Measurements from ENCODE around the gene FAM227B.
A peak's percentile ranks its signal among the peaks of the same experiment; 100 is the strongest.
"Not testable (repeated sequence)": the region's sequence is repeated elsewhere in the genome, so short reads cannot be mapped to it uniquely, and the experiment has no call there.

FAM227B gene

DNA sequence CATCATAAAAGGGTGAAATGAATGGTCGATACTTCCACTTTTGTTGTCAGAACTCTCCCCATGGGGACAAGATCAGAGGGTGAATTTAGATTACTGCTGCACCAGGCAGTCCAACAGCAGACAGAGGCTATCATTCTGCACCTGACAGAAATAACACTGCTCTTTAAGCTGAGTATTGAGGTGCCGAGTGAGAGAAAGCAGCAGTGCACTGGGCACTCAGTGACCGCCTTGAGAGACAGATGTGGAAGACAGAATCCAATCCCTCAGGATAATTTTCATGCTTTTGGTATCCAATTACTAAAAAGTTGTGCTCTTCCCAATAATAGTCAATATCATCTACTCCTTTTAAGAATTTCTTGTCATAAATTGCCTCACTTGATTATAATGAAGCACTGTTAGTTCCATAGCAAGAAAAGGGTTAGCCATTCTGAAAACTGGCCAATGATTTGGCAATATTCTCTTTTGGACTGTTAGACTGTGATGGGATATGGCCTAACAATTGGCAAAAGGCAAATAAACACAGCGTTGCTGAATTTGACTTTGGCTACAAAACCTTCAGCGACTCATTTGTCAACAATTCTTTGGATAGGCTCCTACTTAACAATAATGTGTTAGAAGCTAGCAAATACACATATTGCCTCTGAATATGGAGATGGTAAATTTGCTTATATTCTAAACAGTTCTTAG lies 192.1 kb downstream of the FAM227B start:
- DNase-seq = no peak

DNA sequence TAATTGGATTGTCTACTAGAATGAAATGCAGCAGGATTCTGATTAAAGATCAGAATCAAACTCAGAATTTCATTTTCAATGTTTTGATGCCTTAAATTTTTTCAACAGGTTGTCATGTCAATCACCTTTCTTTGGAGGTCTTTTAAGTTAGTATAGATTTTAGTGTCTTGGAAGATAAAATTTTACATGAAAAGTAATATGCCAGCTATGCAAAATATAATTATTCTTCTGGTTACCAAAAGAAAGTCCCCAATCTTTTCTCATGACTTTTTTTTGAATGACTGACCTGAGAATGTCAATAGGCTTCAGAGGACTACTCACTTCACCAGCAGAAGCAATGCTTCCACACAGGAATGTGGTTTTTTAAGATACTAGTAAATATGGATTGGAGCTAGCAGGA lies 193.2 kb downstream of the FAM227B start:
- DNase-seq = no peak

DNA sequence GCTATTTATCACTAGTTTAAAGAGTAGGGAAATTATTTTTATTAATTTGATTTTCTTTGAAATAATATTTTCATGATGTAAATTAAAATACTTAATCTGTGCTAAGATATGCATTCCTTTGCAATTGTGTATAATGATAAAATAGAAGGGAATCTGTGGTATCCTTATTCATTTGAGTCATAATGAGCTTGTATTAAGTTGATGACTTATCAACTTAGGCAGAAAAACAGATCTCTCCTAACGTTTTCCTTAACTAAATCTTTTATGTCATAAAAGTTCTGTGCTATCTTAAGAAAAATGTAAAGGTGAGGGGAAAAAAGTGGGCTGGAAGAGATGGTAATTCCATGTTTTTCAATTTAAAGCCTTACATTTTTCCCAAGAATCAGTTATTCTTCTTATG lies 195.7 kb downstream of the FAM227B start:
- DNase-seq = no peak

DNA sequence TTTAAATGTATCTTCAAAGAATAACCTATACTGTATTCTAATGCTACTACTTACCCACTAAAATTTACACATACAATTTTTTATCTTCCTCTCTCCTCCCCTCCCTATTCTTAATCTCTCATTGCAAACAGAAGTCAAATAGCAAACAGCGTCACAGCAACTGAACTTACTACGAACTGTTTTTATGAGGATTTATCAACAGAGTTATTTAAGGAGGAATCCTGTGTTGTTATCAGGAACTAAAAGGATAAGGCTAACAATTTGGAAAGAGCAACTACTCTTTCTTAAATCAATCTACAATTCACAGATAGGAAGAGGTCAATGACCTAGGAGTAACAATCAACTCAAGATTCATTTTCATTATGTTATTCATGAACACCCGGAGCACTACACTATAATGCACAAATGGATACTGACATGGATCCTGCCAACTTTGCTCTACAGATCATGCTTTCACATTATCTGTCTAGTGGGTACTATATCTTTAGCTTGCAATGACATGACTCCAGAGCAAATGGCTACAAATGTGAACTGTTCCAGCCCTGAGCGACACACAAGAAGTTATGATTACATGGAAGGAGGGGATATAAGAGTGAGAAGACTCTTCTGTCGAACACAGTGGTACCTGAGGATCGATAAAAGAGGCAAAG lies 196.6 kb downstream of the FAM227B start:
- no peak for DNase-seq

DNA sequence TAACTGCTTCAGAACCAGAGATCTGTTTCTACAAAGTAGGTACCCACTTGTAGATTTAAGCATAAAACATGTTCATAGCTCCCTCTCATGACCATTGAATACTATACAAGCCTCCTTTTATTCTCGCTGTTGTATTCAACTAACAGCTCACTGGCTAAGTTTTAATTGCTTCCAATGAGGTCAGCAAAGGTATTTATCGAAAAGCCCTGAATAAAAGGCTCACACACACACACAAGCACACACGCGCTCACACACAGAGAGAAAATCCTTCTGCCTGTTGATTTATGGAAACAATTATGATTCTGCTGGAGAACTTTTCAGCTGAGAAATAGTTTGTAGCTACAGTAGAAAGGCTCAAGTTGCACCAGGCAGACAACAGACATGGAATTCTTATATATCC lies 197.6 kb downstream of the FAM227B start, which contains the start of gene FGF7:
Gene FGF7 (plus strand): TSS at position 222 of the 400 bp plus-strand sequence. CDS start 1,056 bp downstream, outside the sequence.
- DNase-seq = no peak

DNA sequence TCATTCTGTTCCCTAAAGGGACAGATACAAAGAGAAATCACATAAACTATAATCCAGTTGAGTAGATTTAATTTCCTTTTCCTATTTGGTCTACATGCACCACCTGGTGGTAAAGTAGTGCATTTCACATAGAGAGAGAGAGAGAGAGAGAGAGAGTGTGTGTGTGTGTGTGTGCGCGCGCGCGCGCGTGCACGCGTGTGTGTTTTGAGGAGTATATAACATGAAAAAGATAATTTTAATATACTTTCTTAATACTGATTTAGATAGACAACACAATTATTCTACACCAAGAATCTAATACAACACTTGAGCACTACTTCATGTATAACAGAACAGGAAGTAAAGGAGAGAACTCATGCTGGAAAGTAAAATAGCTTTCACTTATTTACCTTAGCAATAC lies 198.6 kb downstream of the FAM227B start:
- DNase-seq = peak; percentile 4

DNA sequence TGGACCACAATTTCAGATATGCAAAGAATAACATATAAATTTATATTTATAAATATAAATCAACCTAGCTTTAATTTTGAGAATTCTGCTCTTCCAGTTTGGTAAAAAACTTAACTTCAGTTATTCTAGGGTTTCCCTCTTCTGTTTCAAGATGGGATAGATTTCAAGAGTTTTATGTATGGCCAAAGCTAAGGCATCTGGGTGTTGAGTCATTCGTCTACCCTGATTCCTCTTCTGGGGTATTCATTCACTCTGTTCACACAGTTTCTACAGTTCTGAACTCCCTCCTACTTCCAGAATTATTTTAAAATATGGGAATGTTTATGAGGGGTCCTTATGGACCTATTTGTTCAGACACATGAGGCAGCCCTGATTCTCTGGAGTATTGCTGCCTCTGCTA lies 201.8 kb downstream of the FAM227B start:
- DNase-seq = no peak

DNA sequence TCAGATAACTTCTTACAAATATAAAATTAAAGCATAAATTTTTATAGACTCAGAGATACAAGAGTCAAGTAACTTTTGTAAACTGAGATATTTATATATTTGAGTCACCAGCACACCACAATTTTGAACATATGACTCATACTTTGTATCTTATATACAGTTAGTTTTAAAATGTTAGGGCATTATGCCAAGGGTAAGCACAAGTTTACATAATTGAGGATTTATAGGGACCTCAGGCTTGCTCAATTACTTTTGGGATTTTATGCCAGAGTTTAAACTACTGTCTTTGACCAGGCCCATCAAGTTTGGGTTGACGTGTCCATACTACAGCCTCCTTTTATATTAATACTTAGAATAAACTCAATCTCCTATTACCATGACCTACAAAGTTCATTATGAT lies 205.0 kb downstream of the FAM227B start:
- DNase-seq = no peak

DNA sequence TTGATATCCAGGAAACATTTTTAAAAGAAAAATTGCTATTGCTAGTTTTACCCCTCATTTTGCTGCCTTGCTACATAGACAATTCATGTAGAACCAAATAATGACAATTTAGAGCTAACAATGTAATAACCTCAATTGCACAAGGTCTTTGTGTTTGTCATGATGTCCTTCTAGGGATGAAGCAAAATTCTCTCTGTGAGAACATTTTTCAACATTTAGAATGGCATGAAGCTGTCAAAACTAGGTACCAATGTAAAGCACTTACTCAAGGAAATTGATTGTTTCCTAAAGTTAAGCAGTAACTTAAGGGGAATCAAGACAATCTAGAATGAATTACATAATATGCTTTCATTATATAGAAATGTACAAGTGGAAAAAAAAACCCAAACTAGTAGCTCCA lies 205.5 kb downstream of the FAM227B start:
- DNase-seq = no peak

DNA sequence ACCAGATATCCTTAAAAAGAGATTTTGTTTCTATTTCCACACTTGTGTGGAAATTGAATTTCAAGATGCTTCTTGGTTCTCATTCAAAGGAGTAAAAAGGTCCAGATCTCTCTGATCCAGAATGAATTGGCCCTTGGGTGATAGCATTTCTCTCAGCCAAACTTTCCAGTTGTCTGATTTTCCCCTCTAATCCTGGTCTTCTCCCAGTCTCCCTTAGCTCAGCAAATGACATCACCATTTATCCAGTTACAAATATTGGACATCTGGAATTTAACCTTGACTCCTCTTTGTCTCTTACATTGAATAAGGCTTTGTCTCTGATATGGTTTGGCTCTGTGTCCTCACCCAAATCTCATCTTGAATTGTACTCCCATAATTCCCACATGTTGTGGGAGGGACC lies 207.8 kb downstream of the FAM227B start:
- no peak for DNase-seq

DNA sequence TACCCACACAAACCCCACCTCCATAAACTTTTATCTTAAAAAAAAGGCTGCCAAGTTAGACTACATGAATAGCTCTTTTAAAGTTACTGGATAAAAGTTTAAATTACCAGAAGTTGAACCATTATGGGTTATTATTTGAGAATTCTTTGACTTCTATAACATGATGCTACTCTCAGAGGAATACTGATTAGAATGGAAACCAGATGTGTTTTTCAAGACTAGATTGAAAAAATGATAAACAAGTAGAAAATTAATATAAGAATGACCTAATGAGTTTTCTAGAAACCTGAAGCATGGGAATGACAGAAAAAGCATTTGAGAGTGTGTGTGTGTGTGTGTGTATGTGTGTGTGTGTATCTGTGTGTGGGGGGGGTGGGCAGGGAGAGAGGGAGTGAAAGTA lies 210.0 kb downstream of the FAM227B start:
- no peak for DNase-seq

DNA sequence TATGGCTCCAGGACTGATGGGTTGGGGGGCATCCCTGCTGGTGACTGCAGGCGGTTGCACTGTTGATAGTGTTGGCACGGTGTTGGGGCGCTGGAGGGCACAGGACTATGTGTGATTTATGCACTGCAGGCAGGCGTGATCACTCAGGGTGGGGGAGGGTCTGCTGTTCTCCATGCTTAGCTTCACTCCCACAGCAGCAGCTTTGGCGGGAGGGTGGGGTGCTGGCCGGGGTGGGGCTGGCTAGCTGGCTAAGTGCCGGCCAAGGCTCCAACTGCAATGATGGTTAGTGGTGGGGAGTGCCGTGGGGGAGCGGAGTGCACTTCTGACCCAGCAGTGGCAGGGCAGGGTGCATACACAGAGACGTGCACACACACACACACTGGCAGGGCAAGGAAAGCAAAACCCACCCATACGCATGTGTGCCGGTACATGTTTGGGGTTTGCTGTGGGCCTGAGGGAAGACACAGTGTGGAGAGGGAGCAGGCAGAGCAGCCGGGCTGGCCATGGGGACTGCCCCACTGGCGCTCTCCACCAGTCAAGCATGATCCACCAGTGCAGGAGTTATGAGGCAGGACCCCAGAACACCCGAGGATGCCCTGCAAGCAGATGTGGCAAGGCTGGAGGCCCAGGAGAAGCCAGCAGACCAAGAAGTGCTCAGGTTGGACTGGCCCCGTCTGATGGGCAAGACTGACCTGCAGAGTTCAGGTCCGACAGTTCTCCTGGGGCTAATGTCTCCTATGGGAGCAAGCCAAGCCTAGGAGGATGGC lies 214.1 kb downstream of the FAM227B start:
- no peak for DNase-seq

DNA sequence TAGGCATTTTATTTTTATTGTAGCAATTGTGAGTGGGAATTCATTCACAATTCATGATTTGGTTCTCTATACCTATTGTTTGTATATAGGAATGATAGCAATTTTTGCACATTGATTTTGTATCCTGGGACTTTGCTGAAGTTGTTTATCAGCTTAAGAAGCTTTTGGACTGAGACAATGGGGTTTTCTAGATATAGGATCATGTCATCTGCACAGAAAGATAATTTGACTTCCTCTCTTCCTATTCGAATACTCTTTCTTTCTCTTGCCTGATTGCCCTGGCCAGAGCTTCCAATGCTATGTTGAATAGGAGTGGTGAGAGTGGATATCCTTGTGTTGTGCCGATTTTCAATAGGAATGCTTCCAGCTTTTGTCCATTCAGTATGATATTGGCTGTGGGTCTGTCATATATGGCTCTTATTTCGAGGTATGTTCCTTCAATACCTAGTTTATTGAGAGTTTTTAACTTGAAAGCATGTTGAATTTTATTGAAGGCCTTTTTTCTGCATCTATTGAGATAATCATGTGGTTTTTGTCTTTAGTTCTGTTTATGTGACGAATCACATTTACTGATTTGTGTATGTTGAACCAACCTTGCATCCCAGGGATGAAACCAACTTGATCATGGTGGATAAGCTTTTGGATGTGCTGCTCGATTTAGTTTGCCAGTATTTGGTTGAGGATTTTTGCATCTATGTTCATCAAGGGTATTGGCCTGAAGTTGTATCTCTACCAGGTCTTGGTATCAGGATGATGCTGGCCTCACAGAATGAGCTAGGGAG lies 217.9 kb downstream of the FAM227B start:
- not testable (repeated sequence) for DNase-seq

DNA sequence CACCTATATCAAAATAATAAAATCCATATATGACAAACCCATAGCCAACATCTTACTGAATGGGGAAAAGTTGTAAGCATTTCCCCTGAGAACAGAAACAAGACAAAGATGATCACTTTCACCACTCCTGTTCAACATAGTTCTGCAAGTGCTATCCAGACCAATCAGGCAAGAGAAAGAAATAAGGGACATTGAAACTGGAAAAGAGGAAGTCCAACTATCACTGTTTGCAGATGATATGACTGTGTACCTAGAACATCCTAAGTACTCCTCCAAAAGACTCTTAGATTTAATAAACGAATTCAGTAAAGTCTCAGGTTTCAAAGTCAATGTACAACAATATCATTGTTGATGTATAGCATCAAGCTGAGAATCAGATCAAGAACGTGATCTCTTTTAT lies 233.1 kb downstream of the FAM227B start:
- no peak for DNase-seq

DNA sequence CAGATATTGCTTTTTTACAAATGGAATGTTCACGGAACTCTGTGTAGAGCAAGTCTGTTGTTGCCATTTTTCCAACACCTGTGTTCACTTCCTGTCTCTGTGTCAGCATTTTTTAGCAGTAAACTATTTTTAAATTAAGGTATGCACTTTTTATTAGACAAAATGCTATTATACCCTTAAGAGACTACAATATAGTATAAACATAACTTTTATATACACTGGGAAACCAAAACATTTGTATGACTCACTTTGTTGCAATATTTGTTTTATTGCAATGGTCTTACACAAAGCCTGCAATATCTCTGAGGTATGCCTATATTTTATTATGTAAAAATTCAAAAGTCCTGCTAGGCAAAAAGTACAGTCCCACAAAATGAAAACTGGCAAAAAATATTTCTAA lies 237.4 kb downstream of the FAM227B start:
- DNase-seq = no peak

DNA sequence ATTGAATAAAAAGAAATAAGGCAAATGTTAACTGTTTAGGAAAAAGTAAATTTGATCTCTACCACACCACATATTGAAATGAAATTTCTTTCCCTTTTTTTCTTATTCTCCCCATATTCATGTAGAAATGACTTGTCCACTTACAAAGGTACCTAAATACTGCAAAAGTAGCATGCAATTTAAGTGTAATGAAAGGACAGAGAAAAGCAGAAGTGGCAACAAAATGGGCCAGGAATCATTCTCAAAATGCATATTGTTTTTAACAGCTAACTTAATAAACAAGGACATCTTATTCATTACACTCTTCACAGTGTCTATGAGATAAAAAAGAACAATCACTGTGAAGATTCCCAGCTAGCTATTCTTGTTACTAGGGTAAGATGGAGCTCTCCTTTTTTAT lies 238.2 kb downstream of the FAM227B start:
- DNase-seq = no peak

DNA sequence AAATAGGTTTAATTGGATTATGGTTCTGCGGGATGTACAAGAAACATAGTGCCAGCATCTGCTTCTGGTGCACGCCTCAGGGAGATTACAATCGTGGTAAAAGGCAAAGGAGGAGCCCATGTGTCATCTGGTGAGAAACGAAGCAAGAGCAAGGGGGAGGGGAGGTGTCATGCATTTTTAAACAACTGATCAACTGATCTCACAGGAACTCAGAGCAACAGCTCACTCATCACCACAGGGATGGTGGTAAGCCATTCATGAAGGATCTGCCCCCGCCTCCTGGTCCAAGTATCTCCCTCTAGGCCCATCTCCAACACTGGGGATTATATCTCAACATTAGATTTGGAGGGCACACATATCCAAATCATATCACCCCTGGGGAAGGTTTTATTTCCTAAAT lies 239.7 kb downstream of the FAM227B start:
- no peak for DNase-seq

DNA sequence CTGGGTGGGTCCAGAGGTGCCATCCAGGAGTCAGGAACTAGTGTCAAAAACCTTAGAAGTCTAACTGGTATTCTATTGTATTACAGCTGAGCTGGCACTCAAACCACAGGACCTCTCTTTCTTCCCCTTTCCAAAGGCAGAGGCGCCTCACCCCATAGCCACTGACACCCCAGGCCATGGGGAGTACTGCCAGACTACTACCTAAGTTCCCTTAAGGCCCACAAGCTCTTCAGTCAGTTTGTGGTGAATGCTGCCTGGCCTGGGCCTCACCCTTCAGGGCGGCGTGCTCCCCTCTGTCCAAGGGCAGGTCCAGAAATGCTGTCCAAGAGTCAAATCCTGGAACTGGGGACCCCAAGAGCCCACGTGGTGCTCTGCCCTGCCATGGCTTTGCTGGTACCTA lies 240.6 kb downstream of the FAM227B start:
- DNase-seq = no peak

DNA sequence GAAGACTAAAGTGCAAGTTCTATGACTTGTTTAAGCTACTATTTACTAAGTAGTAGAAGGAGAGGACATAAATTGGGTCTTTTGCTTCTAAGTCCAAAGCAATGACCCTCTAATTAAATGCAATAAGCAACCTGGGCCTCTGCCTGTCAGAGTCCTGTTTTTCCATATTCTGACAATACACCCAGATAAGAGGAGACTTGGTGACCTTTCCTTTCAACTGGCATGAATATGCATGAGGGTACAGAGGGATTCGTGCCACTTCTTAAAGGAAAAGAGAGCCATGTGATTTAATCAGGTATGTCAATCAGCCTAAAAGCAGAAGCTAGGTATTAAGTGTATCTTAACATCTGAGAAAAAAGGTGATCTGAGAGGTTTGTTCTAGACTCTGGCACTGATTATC lies 248.3 kb downstream of the FAM227B start:
- DNase-seq = no peak

DNA sequence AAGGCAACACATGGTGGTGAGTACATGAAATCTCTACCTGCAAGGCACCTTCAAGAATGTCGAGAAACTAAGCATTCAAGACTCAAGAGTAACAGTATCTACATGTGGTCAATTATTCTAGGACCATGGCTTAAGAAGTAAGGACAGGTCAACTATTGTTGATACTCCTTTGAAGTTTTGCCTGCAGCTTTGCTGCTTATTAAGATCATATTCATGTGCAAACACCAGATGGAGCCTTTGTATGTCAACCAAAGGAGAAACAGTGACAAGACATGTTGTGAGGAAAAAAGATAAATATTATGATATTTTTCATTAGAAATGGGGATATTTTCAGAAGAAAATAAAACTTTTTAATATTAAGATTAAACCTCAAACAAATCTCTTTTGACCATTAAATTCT lies 249.8 kb downstream of the FAM227B start:
- DNase-seq = no peak

DNA sequence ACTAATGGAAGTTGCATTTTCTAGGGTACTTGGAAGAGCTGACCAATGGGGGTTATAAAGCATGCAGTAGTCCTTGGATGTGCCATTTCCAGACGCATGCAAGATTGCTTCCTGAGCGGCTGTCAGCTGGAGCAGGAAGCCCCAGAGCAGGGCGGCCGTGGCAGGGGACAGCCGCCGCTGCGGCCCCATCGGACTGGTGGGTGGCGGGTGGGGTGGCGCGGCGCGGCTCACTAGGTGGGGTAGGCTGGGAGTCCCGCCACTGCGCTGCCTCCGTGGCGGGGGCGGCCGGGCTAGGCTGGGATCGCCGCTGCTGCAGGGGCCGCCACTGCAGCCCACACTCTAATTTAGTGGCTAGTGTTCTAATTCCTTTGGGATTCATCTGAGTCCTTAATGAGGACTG lies 254.1 kb downstream of the FAM227B start:
- no peak for DNase-seq

DNA sequence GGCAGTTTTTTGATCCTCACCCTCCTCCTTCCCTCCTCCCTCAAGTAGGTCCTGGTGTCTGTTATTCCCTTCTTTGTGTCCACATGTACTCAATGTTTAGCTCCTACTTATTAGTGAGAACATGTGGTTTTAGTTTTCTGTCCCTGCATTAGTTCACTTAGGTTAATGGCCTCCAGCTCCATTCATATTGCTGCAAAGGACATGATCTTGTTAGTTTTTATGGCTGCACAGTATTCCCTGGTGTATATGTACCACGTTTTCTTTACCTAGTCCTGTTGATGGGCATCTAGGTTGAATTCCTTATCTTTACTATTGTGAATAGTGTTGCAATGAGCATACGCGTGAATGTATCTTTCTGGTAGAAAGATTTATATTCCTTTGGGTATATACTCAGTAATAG lies 259.2 kb downstream of the FAM227B start:
- DNase-seq = no peak

DNA sequence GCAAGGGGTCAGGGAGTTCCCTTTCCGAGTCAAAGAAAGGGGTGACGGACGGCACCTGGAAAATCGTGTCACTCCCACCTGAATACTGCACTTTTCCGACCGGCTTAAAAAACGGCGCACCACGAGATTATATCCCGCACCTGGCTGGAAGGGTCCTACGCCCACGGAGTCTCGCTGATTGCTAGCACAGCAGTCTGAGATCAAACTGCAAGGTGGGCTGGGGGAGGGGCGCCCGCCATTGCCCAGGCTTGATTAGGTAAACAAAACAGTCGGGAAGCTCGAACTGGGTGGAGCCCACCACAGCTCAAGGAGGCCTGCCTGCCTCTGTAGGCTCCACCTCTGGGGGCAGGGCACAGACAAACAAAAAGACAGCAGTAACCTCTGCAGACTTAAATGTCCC lies 266.2 kb downstream of the FAM227B start:
- not testable (repeated sequence) for DNase-seq
